Breast epithelium (tissue), 4 donors: Measurements from ENCODE around the gene ZFTA. TPM values are rescaled to one million over a fixed set of nuclear protein-coding genes. Genes with fewer than 3 reads are reported as not detected.

Experiments
- DNase-seq, 2 donors: peaks; one replicate each; pipeline ENCODE4 v3.0.0-alpha.2; 2019; ENCODE audit warnings: low spot score in 2 of 2
- H3K27ac ChIP-seq, 2 donors: fragments of 200-600 bp; sonication (generic) in 1 of 2; one replicate each; pipeline ENCODE4 v1.5.1; 2016 to 2019; ENCODE audit warnings: mild to moderate bottlenecking in 1 of 2
- H3K27me3 ChIP-seq, 2 donors: fragments of 200-600 bp; sonication (generic) in 1 of 2; one replicate each; pipeline versions ENCODE4 v1.5.1 to v1.6.0; 2017 to 2019; ENCODE audit warnings: control low read depth in 1 of 2, mild to moderate bottlenecking in 1 of 2
- H3K36me3 ChIP-seq: fragments of 200-600 bp; one replicate; pipeline ENCODE4 v1.5.1; 2019
- H3K4me1 ChIP-seq, 2 donors: fragments of 200-600 bp; sonication (generic); one replicate each; pipeline ENCODE4 v1.5.1; 2016 to 2019; ENCODE audit warnings: control low read depth in 1 of 2
- H3K4me3 ChIP-seq, 3 donors: fragments of 200-600 bp; sonication (generic); 1 replicate in 2 of 3; 2 replicates in 1 of 3; pipeline ENCODE4 v1.5.1; 2016 to 2019; ENCODE audit warnings: mild to moderate bottlenecking in 3 of 3, moderate library complexity in 2 of 3
- H3K9me3 ChIP-seq, 2 donors: fragments of 200-600 bp; sonication (generic) in 1 of 2; one replicate each; pipeline ENCODE4 v1.5.1; 2016 to 2019; ENCODE audit warnings: control low read depth in 1 of 2
- CTCF ChIP-seq, 3 donors: fragments of 450-650 bp; IDR thresholded peaks; one replicate each; pipeline ENCODE4 v1.5.1; 2016 to 2017; ENCODE audit warnings: antibody characterized with exemption in 3 of 3, mild to moderate bottlenecking in 3 of 3, moderate library complexity in 3 of 3
- POLR2A ChIP-seq: fragments of 450-650 bp; IDR thresholded peaks from one replicate; pipeline ENCODE4 v1.6.1; 2016; ENCODE audit warnings: antibody characterized with exemption, mild to moderate bottlenecking, moderate library complexity
- POLR2AphosphoS5 ChIP-seq, 3 donors: sonication (generic); formaldehyde crosslinking; IDR thresholded peaks; one replicate each; pipeline ENCODE4 v1.6.1; 2017; ENCODE audit warnings: antibody characterized with exemption in 3 of 3
- intact Hi-C: fragments of 100-400 bp; cut with DNase I; formaldehyde crosslinking; loops from one replicate; pipeline ENCODE4 v1.15.1; 2023; ENCODE audit warnings: low total_unique reads
- total RNA-seq, 3 donors: library from RNA; depleted of rRNA; stranded (reverse); fragments of >200 nt; gene quantifications; one replicate each; pipeline ENCODE4 v1.1.0, GENCODE V29; 2016

The ZFTA gene
- total RNA-seq, 3 donors from 2014 or later, result 8.8 to 12.5 (median 9.7) TPM

DNA sequence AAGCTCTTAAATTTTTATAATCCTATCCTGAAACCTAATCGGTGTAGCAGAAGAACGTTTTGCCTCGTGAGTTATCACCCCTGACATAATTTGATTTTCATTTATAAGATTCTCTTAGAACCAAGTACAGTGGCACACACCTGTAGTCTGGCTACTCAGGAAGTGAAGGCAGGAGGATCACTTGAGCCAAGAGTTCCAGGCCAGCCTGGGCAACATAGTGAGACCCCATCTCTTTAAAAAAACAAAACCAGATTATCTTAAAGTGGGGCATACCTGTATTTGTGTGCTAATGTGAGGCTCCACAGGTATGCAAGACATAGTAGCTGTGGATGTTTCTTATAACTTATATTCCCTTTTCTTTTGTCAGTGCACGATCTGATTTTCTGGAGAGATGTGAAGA is 19.0 kb downstream of the ZFTA start:
- TF ChIP-seq POLR2AphosphoS5 (IDR thresholded peaks at IDR 0.05) (no peak), CTCF (IDR thresholded peaks at IDR 0.05) (no peak)
- no peaks in the 10 kb centered on the region for H3K9me3 ChIP-seq
- no peak overlapping the region for H3K27ac ChIP-seq
- H3K4me3 ChIP-seq, result no peak overlapping the region
- intact Hi-C loops, result no loop called here
- H3K4me1 ChIP-seq, result no peaks in the 10 kb centered on the region
- no peaks in the 10 kb centered on the region for H3K36me3 ChIP-seq
- DNase-seq, result no peak
- no peaks in the 10 kb centered on the region for H3K27me3 ChIP-seq

- Histone ChIP-seq H3K4me3 (no peak overlapping the region), H3K27ac (no peak overlapping the region), H3K36me3 (no peaks in the 10 kb centered on the region), H3K9me3 (no peaks in the 10 kb centered on the region), H3K4me1 (no peaks in the 10 kb centered on the region), H3K27me3 (no peaks in the 10 kb centered on the region)
- no peak for TF ChIP-seq POLR2A
- TF ChIP-seq CTCF (IDR thresholded peaks at IDR 0.05), result no peak
- TF ChIP-seq POLR2AphosphoS5 (IDR thresholded peaks at IDR 0.05), result no peak
- DNase-seq, result no peak
- intact Hi-C loops, result no loop called here
Observed at GRCh38 chr11:63747011-63747410, 21.6 kb downstream of the ZFTA start.

GRCh38 chr11:63745304-63746170 is 23.0 kb downstream of the ZFTA start:
- TF ChIP-seq POLR2A (no peak), POLR2AphosphoS5 (IDR thresholded peaks at IDR 0.05) (no peak), CTCF (IDR thresholded peaks at IDR 0.05) (no peak)
- Histone ChIP-seq H3K4me1 (no peaks in the 10 kb centered on the region), H3K36me3 (no peaks in the 10 kb centered on the region), H3K4me3 (no peak overlapping the region), H3K9me3 (no peaks in the 10 kb centered on the region), H3K27ac (no peak overlapping the region), H3K27me3 (no peaks in the 10 kb centered on the region)
- no peak for DNase-seq
- intact Hi-C loops, result no loop called here

DNA sequence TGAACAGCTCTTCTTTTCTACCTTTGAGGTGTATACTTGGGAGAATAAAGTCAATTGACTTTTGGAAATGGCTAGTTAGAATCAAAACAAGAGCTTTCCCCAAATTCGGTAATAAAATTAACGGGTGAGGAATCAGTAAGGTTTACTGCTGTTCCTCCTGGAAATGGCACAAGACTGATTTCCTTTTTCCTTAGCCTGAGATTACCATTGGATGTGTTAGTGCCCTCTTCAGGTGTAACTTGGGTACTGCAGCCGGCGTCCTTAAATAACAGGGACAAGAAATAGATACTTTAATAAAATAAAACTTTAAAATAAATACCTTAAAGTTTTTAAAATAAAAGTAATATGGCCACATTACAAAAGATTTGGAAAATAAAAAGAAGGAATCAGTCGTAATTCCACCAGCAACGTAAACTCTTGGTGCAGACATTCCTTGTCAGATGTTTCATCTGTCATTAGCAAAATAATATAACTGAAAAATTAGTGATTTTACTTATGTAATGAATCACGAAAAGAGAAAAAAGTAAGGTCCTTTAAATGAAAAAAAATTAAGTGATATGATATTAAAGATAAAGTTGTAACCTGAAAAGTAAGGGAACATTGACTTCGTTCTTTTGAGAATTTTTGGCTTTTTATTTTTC is 29.7 kb downstream of the ZFTA start:
- no peaks in the 10 kb centered on the region for H3K4me1 ChIP-seq
- no peaks in the 10 kb centered on the region for H3K27me3 ChIP-seq
- H3K27ac ChIP-seq, result no peak overlapping the region
- TF ChIP-seq POLR2AphosphoS5 (IDR thresholded peaks at IDR 0.05) (no peak), POLR2A (no peak), CTCF (IDR thresholded peaks at IDR 0.05) (peak; percentile 84 to 87 (median 86))
- no peaks in the 10 kb centered on the region for H3K9me3 ChIP-seq
- no peaks in the 10 kb centered on the region for H3K36me3 ChIP-seq
- intact Hi-C loops, result no loop called here
- peak; percentile 78 to 79 for DNase-seq
- no peak overlapping the region for H3K4me3 ChIP-seq

- no peak for TF ChIP-seq POLR2A
- intact Hi-C loops, result no loop called here
Observed at GRCh38 chr11:63737718-63738117, 30.9 kb downstream of the ZFTA start.

More at GRCh38 chr11:63737718-63738117, 30.9 kb downstream of the ZFTA start:
- no peak overlapping the region for H3K4me3 ChIP-seq
- no peaks in the 10 kb centered on the region for H3K27me3 ChIP-seq
- no peaks in the 10 kb centered on the region for H3K9me3 ChIP-seq
- H3K36me3 ChIP-seq, result no peaks in the 10 kb centered on the region
- DNase-seq, result no peak
- H3K27ac ChIP-seq, result peak overlapping the region in 1 of 2 donors; percentile 19
- H3K4me1 ChIP-seq, result no peaks in the 10 kb centered on the region
